GM10266 (cell line): ENCODE data around the gene THEMIS.

ENCODE experiments used
- DNase-seq: peaks from one replicate; pipeline ENCODE4 v3.0.0; 2012; ENCODE audit errors: extremely low spot score
- CTCF ChIP-seq: IDR thresholded peaks from 2 replicates; pipeline ENCODE4 v1.5.1; 2012; ENCODE audit warnings: mild to moderate bottlenecking, low read depth; ENCODE audit not compliant: control insufficient read depth, insufficient read depth; ENCODE audit errors: missing control alignments

THEMIS gene

GRCh38 chr6:127832381-127832780, 68.5 kb downstream of the THEMIS start:
- no peak for DNase-seq
- TF ChIP-seq CTCF = no peak

GRCh38 chr6:127824061-127824460, 76.8 kb downstream of the THEMIS start:
- TF ChIP-seq CTCF = no peak
- no peak for DNase-seq

GRCh38 chr6:127821431-127821830, 79.4 kb downstream of the THEMIS start:
- no peak for DNase-seq
- TF ChIP-seq CTCF = no peak

GRCh38 chr6:127818149-127818548, 82.7 kb downstream of the THEMIS start:
- no peak for TF ChIP-seq CTCF
- DNase-seq = no peak

- TF ChIP-seq CTCF = no peak
- no peak for DNase-seq
These were observed 84.2 kb downstream of the THEMIS start for GRCh38 chr6:127816643-127817042.

GRCh38 chr6:127813699-127814027, 87.2 kb downstream of the THEMIS start:
- TF ChIP-seq CTCF = no peak
- no peak for DNase-seq

- no peak for DNase-seq
- no peak for TF ChIP-seq CTCF
These were observed 87.7 kb downstream of the THEMIS start for GRCh38 chr6:127812985-127813698.
